Astrocyte of the cerebellum (primary cell): Measurements from ENCODE around the gene FHOD3.

ENCODE experiments used
- DNase-seq: peaks from one replicate; pipeline ENCODE4 v3.0.0-alpha.2; 2011; ENCODE audit warnings: low read depth
- H3K4me3 ChIP-seq: 2 replicates; pipeline ENCODE4 v1.5.1; 2011; ENCODE audit warnings: mild to moderate bottlenecking, low read depth, low read length, moderate library complexity
- CTCF ChIP-seq: IDR thresholded peaks from 2 replicates; pipeline ENCODE4 v1.5.1; 2012; ENCODE audit warnings: low read length, low read depth, moderate library complexity, mild to moderate bottlenecking; ENCODE audit errors: missing control alignments
- in situ Hi-C: cut with HindIII; loops from 2 replicates; pipeline ENCODE4 v1.10.0; 2017; ENCODE audit warnings: low sequenced_read_pairs

FHOD3 gene

GRCh38 chr18:36602620-36603019 is 305.1 kb downstream of the FHOD3 start:
- no peak for TF ChIP-seq CTCF
- no peak for DNase-seq
- H3K4me3 ChIP-seq = no peak overlapping the region
- in situ Hi-C loops = no loop called here

- in situ Hi-C loops = no loop called here
- DNase-seq = no peak
- H3K4me3 ChIP-seq = no peak overlapping the region
- no peak for TF ChIP-seq CTCF
These were observed 310.6 kb downstream of the FHOD3 start for GRCh38 chr18:36608107-36608506.

- no peak for TF ChIP-seq CTCF
- in situ Hi-C loops = no loop called here
- no peak for DNase-seq
These were observed 312.7 kb downstream of the FHOD3 start for GRCh38 chr18:36610258-36610657.

GRCh38 chr18:36610661-36611060 is 313.1 kb downstream of the FHOD3 start:
- DNase-seq = no peak
- H3K4me3 ChIP-seq = no peak overlapping the region
- TF ChIP-seq CTCF = no peak
- in situ Hi-C loops = no loop called here

More at GRCh38 chr18:36610258-36610657, 312.7 kb downstream of the FHOD3 start:
- H3K4me3 ChIP-seq = no peak overlapping the region

GRCh38 chr18:36613069-36613468 is 315.6 kb downstream of the FHOD3 start:
- in situ Hi-C loops = no loop called here
- no peak for DNase-seq
- no peak for TF ChIP-seq CTCF
- no peak overlapping the region for H3K4me3 ChIP-seq

- DNase-seq = no peak
- no peak for TF ChIP-seq CTCF
- in situ Hi-C loops = no loop called here
- no peak overlapping the region for H3K4me3 ChIP-seq
These were observed 316.3 kb downstream of the FHOD3 start for GRCh38 chr18:36613810-36614209.

- in situ Hi-C loops = no loop called here
These were observed 323.3 kb downstream of the FHOD3 start for GRCh38 chr18:36620788-36621187.

More at GRCh38 chr18:36620788-36621187, 323.3 kb downstream of the FHOD3 start:
- no peak for DNase-seq
- TF ChIP-seq CTCF = no peak
- H3K4me3 ChIP-seq = no peak overlapping the region
